ENCODE measurements around the gene GPC1. TPM values are rescaled to one million over a fixed set of nuclear protein-coding genes. Genes with fewer than 3 reads are reported as not detected.

The GPC1 gene
- total RNA-seq, 1 donor from 2014 or later = 187 TPM

- intact Hi-C loops (cut with micrococcal nuclease) = no loop called here
- H3K4me3 ChIP-seq = no peak overlapping the region
These were observed 46.8 kb upstream of the GPC1 start for GRCh38 chr2:240388471-240389301.

DNA sequence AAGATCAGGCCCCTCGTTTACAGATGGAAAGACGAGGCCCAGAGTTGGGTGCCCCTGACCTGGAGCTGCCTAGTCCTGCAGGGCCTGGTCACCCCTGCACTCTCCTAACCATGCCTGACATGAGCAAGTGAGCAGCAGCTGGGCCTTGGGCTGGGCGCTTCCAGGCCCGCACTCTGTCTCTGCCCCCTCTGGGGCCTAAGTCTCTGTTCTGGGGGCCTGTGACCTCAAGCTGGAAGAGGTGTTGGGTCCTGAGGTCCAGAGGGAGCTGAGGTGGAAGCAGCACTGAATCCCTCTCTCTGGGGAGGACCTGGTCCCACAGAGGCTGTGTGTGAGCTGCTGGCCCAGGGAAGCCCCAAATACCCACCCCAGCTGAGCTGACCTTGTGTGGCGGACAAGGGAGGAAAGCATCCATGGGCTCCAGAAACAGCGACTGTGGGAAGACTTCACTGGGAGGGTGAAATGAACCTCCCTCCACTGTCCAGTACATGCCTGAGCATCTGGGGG, 46.1 kb upstream of the GPC1 start:
- DNase-seq = no peak
- intact Hi-C loops (cut with micrococcal nuclease) = no loop called here
- Histone ChIP-seq H3K4me1 (peaks cover 13% of the 10 kb centered on the region), H3K9me3 (replicated peaks) (no peaks in the 10 kb centered on the region), H3K4me3 (no peak overlapping the region), H3K36me3 (no peaks in the 10 kb centered on the region), H3K27ac (replicated peaks) (no peak overlapping the region), H3K27me3 (ENCODE audit: low read depth) (no peaks in the 10 kb centered on the region)
- TF ChIP-seq CTCF (IDR thresholded peaks at IDR 0.05; ENCODE audit: borderline replicate concordance) = no peak

More at GRCh38 chr2:240388471-240389301, 46.8 kb upstream of the GPC1 start:
- Histone ChIP-seq H3K9me3 (replicated peaks) (no peaks in the 10 kb centered on the region), H3K4me1 (peaks cover 13% of the 10 kb centered on the region), H3K27me3 (ENCODE audit: low read depth) (peaks cover 4% of the 10 kb centered on the region), H3K36me3 (no peaks in the 10 kb centered on the region), H3K27ac (replicated peaks) (no peak overlapping the region)
- no peak for DNase-seq
- TF ChIP-seq CTCF (IDR thresholded peaks at IDR 0.05; ENCODE audit: borderline replicate concordance) = no peak

GRCh38 chr2:240390091-240391073, 45.1 kb upstream of the GPC1 start:
- Histone ChIP-seq H3K4me1 (peaks cover 13% of the 10 kb centered on the region), H3K27ac (replicated peaks) (no peak overlapping the region), H3K36me3 (no peaks in the 10 kb centered on the region), H3K9me3 (replicated peaks) (no peaks in the 10 kb centered on the region), H3K27me3 (ENCODE audit: low read depth) (no peaks in the 10 kb centered on the region), H3K4me3 (no peak overlapping the region)
- DNase-seq = no peak
- no peak for TF ChIP-seq CTCF (IDR thresholded peaks at IDR 0.05; ENCODE audit: borderline replicate concordance)
- intact Hi-C loops (cut with micrococcal nuclease) = no loop called here

GRCh38 chr2:240391111-240392051, 44.1 kb upstream of the GPC1 start:
- H3K27me3 ChIP-seq (ENCODE audit: low read depth) = no peaks in the 10 kb centered on the region
- no peak for TF ChIP-seq CTCF (IDR thresholded peaks at IDR 0.05; ENCODE audit: borderline replicate concordance)
- H3K27ac ChIP-seq (replicated peaks) = no peak overlapping the region
- no peaks in the 10 kb centered on the region for H3K9me3 ChIP-seq (replicated peaks)
- no peaks in the 10 kb centered on the region for H3K36me3 ChIP-seq
- no peak overlapping the region for H3K4me3 ChIP-seq
- H3K4me1 ChIP-seq = peaks cover 13% of the 10 kb centered on the region
- no peak for DNase-seq
- intact Hi-C loops (cut with micrococcal nuclease) = no loop called here

Measured in left ventricle myocardium inferior (tissue), 1 donor.